CD4-positive, CD25-positive, alpha-beta regulatory T cell (primary cell): ENCODE results near the gene LCK. TPM values are rescaled to one million over a fixed set of nuclear protein-coding genes. Genes with fewer than 3 reads are reported as not detected.

Source experiments
- ATAC-seq, 2 donors: fragments of 150-1000 bp; cut with Tn5 transposase; one replicate each; pipeline ENCODE4 v1.10.0; 2021; ENCODE audit warnings: low read depth in 2 of 2, moderate number of reproducible peaks in 2 of 2, moderate library complexity in 1 of 2
- DNase-seq, 3 donors: peaks; one replicate each; pipeline versions ENCODE4 v3.0.0 to v3.0.0-alpha.2; 2012 to 2022; ENCODE audit warnings: mixed read lengths in 1 of 3
- H3K27ac ChIP-seq: one replicate; pipeline ENCODE4 v1.7.0; 2013; ENCODE audit warnings: mild to moderate bottlenecking, low read length; ENCODE audit not compliant: insufficient read depth, poor library complexity, severe bottlenecking
- H3K27me3 ChIP-seq: one replicate; pipeline ENCODE4 v1.7.0; 2013; ENCODE audit warnings: low read length; ENCODE audit not compliant: control insufficient read depth, insufficient read depth
- H3K36me3 ChIP-seq: one replicate; pipeline ENCODE4 v1.7.0; 2013; ENCODE audit warnings: mild to moderate bottlenecking, low read length, moderate library complexity; ENCODE audit not compliant: control insufficient read depth, insufficient read depth
- H3K4me1 ChIP-seq: 2 replicates; pipeline ENCODE4 v1.7.0; 2013; ENCODE audit warnings: mild to moderate bottlenecking, low read length; ENCODE audit not compliant: insufficient read depth, control insufficient read depth, poor library complexity, severe bottlenecking
- H3K4me3 ChIP-seq: one replicate; pipeline ENCODE4 v1.7.0; 2013; ENCODE audit warnings: low read depth, mild to moderate bottlenecking, low read length, moderate library complexity
- H3K9me3 ChIP-seq, 2 experiments: 1 replicate in 1 of 2; 2 replicates in 1 of 2; pipeline ENCODE4 v1.7.0; 2013; ENCODE audit warnings: low read length in 2 of 2, mild to moderate bottlenecking in 1 of 2, moderate library complexity in 1 of 2; ENCODE audit not compliant: control insufficient read depth in 2 of 2
- H3K27ac Mint-ChIP-seq, 3 donors: one replicate each; pipeline ENCODE4 v1.8.0; 2020 to 2022; ENCODE audit warnings: mild to moderate bottlenecking in 3 of 3, mixed read lengths in 3 of 3, moderate library complexity in 2 of 3
- H3K27me3 Mint-ChIP-seq: one replicate; pipeline ENCODE4 v1.8.0; 2022; ENCODE audit warnings: mild to moderate bottlenecking, mixed read lengths
- H3K36me3 Mint-ChIP-seq: one replicate; pipeline ENCODE4 v1.8.0; 2020; ENCODE audit warnings: mixed read lengths
- H3K4me1 Mint-ChIP-seq, 4 donors: one replicate each; pipeline ENCODE4 v1.8.0; 2020 to 2022; ENCODE audit warnings: mixed read lengths in 4 of 4, mild to moderate bottlenecking in 1 of 4
- H3K4me3 Mint-ChIP-seq, 4 donors: one replicate each; pipeline ENCODE4 v1.8.0; 2020 to 2022; ENCODE audit warnings: mild to moderate bottlenecking in 4 of 4, mixed read lengths in 4 of 4, moderate library complexity in 3 of 4
- H3K9me3 Mint-ChIP-seq, 7 donors: one replicate each; pipeline ENCODE4 v1.8.0; 2020 to 2022; ENCODE audit warnings: mixed read lengths in 7 of 7, mild to moderate bottlenecking in 3 of 7, moderate library complexity in 2 of 7
- polyA plus RNA-seq, 4 donors: library from polyadenylated mRNA; unstranded; fragments of 300-500 nt; fragmentation: Illumina TruSeq; gene quantifications; one replicate each; pipeline ENCODE4 v1.2.3, GENCODE V29; 2021
- total RNA-seq: library from RNA; stranded (reverse); gene quantifications from one replicate; pipeline ENCODE4 v1.2.3, GENCODE V29; 2022

Gene LCK
- total and polyA plus RNA-seq, 5 donors from 2014 or later, result 388 to 1,114 (median 983) TPM

- Histone ChIP-seq H3K9me3 (no peaks in the 10 kb centered on the region), H3K36me3 (no peaks in the 10 kb centered on the region), H3K4me1 (peaks cover 22% of the 10 kb centered on the region), H3K4me3 (peak overlapping the region; percentile 70), H3K27me3 (no peaks in the 10 kb centered on the region), H3K27ac (peak overlapping the region; percentile 51)
- Mint-ChIP-seq H3K36me3 (no peaks in the 10 kb centered on the region), H3K9me3 (no peaks in the 10 kb centered on the region), H3K27ac (peak overlapping the region; percentile 69 to 89 (median 77)), H3K4me1 (peaks cover 0 to 29% (median 11%) of the 10 kb centered on the region in 4 donors), H3K27me3 (no peaks in the 10 kb centered on the region), H3K4me3 (peak overlapping the region; percentile 92 to 96 (median 92))
- peak; percentile 27 to 54 (median 41) for DNase-seq
- ATAC-seq, result peak; percentile 72 to 81
These were observed 9.9 kb upstream of the LCK start for GRCh38 chr1:32241001-32241763.

DNA sequence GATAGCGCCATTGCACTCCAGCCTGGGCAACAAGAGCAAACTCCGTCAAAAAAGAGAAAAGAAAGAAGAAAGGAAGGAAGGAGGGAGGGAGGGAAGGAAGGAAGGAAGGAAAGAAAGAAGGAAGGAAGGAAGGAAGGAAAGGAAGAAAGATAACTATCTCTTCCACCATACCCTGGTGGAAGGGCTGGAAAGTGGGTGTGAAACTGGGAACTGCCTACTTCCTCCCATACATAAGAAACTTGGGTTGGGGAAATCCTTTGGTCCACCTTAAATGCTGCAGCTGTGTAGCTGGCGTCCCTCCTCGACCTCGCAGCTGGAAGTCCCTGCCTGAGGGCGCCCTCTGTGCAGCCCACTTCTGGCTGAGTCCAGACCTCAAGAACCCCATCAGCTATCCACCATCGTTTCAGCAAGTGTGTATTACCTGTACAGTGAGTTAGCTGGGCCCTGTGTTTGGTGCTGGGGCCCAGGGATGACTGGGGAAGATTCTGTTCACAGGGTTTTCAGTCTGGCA is 8.7 kb upstream of the LCK start:
- no peak for ATAC-seq
- Histone ChIP-seq H3K4me3 (no peak overlapping the region), H3K27ac (no peak overlapping the region), H3K4me1 (peaks cover 29% of the 10 kb centered on the region), H3K27me3 (no peaks in the 10 kb centered on the region), H3K36me3 (no peaks in the 10 kb centered on the region), H3K9me3 (no peaks in the 10 kb centered on the region)
- H3K9me3 Mint-ChIP-seq, result no peaks in the 10 kb centered on the region
- H3K36me3 Mint-ChIP-seq, result no peaks in the 10 kb centered on the region
- H3K27me3 Mint-ChIP-seq, result no peaks in the 10 kb centered on the region
- peak overlapping the region in 2 of 4 donors; percentile 92 to 93 for H3K4me3 Mint-ChIP-seq
- H3K27ac Mint-ChIP-seq, result peak overlapping the region in 2 of 3 donors; percentile 64 to 69
- no peak for DNase-seq
- peaks cover 0 to 40% (median 11%) of the 10 kb centered on the region in 4 donors for H3K4me1 Mint-ChIP-seq

- Histone ChIP-seq H3K27me3 (no peaks in the 10 kb centered on the region), H3K4me3 (peak within 1 kb of the TSS; percentile 30), H3K36me3 (no peaks in the 10 kb centered on the region), H3K4me1 (peaks cover 48% of the 10 kb centered on the region), H3K27ac (peak within 1 kb of the TSS; percentile 94), H3K9me3 (no peaks in the 10 kb centered on the region)
- no peak for ATAC-seq
- Mint-ChIP-seq H3K4me3 (peak within 1 kb of the TSS; percentile 77 to 90 (median 84)), H3K36me3 (peaks cover 7% of the 10 kb centered on the region), H3K27me3 (no peaks in the 10 kb centered on the region), H3K4me1 (peaks cover 9 to 61% (median 24%) of the 10 kb centered on the region in 4 donors), H3K27ac (peak within 1 kb of the TSS; percentile 94 to 97 (median 96)), H3K9me3 (peaks cover 0 to 4% (median 0%) of the 10 kb centered on the region in 7 donors)
- DNase-seq, result no peak
These were observed 4.2 kb upstream of the LCK start, which contains the start of gene FAM167B for GRCh38 chr1:32246888-32247273. Gene FAM167B (plus strand): TSS chr1:32247222. CDS start chr1:32247422, 200 bp downstream.

GRCh38 chr1:32247452-32247851 is 3.6 kb upstream of the LCK start:
- H3K4me3 Mint-ChIP-seq, result peak overlapping the region in 2 of 4 donors; percentile 88 to 90
- DNase-seq, result no peak
- Histone ChIP-seq H3K27me3 (no peaks in the 10 kb centered on the region), H3K36me3 (no peaks in the 10 kb centered on the region), H3K4me1 (peaks cover 48% of the 10 kb centered on the region), H3K9me3 (no peaks in the 10 kb centered on the region), H3K27ac (peak overlapping the region; percentile 94), H3K4me3 (no peak overlapping the region)
- peak overlapping the region; percentile 94 to 97 (median 96) for H3K27ac Mint-ChIP-seq
- no peaks in the 10 kb centered on the region for H3K27me3 Mint-ChIP-seq
- ATAC-seq, result no peak
- H3K36me3 Mint-ChIP-seq, result peaks cover 12% of the 10 kb centered on the region
- H3K9me3 Mint-ChIP-seq, result peaks cover 0 to 4% (median 0%) of the 10 kb centered on the region in 7 donors
- H3K4me1 Mint-ChIP-seq, result peaks cover 9 to 57% (median 22%) of the 10 kb centered on the region in 4 donors

DNA sequence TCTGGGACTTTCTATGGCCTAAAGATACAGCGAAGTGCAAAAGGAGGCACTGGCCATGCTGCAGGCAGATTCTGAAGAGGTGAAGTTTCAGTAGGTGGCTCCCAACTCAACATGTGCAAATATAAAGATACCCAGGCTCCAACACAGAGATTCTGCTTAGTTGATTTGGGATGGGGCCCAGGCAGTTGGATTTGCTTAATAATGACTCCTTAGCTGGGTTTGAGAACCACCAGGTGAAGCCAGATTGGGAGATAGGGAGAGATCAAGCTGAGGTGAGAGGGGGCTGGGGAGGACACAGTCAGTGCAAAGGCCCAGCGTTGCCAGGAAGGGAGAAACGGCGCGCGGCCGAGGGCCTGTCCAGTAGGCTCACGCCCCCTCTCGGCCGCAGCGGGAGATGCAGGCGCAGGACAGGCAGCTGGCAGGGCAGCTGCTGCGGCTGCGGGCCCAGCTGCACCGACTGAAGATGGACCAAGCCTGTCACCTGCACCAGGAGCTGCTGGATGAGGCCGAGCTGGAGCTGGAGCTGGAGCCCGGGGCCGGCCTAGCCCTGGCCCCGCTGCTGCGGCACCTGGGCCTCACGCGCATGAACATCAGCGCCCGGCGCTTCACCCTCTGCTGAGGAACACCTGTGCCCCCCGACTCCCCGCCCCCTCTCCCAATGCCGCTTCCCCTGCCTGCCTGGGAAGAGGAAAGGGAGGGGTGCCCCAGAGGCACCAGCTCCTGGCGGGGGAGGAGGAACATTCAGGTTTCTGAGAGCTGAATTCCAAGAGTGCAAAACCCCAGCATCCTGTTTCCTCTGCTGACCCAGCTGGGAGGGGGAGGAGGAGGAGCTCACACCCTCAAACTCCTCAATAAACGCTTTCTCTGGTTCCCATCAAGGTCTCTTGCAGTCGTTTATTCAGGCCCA is 2.8 kb upstream of the LCK start:
- H3K4me3 ChIP-seq, result peak overlapping the region; percentile 44

DNA sequence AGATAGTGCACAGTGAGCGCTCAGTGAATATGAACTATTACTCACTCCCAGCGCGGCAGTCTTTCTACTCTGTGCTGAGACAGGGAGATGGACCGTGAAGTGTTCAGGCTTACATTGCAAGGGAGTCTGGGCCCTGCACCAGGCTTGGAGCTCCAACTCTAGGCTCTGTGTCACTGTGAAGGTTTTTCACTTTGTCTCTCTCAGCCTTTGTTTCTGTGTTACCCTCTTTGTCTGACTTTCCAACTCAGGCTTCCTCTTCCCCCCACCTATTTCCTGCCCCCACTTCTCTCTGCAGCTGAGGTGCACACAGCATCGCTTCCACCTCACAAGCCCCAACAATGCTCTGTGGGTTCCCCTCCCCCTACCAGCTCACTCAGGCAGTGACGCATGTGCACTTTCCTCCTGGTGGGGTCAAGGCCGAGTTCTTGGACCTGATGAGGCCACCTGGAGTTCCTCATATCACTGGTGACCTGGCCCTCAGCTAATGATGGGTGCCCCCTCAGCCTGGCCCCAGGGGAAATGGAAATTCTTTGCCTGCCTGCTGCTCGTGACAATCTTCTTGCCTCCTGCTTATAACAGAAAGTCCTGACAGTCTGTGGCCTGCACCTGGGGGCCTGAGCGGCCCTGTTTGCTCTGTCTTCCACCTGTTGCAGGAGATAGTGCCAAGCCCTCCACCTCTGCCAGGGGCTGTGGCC is 1.1 kb upstream of the LCK start:
- H3K36me3 Mint-ChIP-seq, result peaks cover 24% of the 10 kb centered on the region
- peak overlapping the region; percentile 99 to 100 (median 99) for H3K27ac Mint-ChIP-seq
- H3K9me3 ChIP-seq, result no peaks in the 10 kb centered on the region
- H3K36me3 ChIP-seq, result no peaks in the 10 kb centered on the region
- ATAC-seq, result peak; percentile 81 to 84
- H3K9me3 Mint-ChIP-seq, result peaks cover 0 to 5% (median 0%) of the 10 kb centered on the region in 7 donors
- peak; percentile 75 to 95 (median 89) for DNase-seq
- H3K4me1 Mint-ChIP-seq, result peaks cover 9 to 56% (median 30%) of the 10 kb centered on the region in 4 donors
- peak overlapping the region; percentile 99 for H3K4me3 ChIP-seq
- H3K27me3 Mint-ChIP-seq, result no peaks in the 10 kb centered on the region
- H3K4me1 ChIP-seq, result peaks cover 69% of the 10 kb centered on the region
- peak overlapping the region; percentile 94 for H3K27ac ChIP-seq
- H3K4me3 Mint-ChIP-seq, result peak overlapping the region; percentile 97 to 100 (median 99)
- no peaks in the 10 kb centered on the region for H3K27me3 ChIP-seq

More for the DNA sequence above, 2.8 kb upstream of the LCK start:
- Histone ChIP-seq H3K9me3 (no peaks in the 10 kb centered on the region), H3K27me3 (no peaks in the 10 kb centered on the region), H3K36me3 (no peaks in the 10 kb centered on the region), H3K4me1 (peaks cover 52% of the 10 kb centered on the region), H3K27ac (peak overlapping the region; percentile 94)
- H3K27ac Mint-ChIP-seq, result peak overlapping the region; percentile 92 to 99 (median 99)
- peak overlapping the region; percentile 76 to 100 (median 90) for H3K4me3 Mint-ChIP-seq
- H3K9me3 Mint-ChIP-seq, result peaks cover 0 to 5% (median 0%) of the 10 kb centered on the region in 7 donors
- ATAC-seq (peak; percentile 7 to 9), DNase-seq (peak; percentile 68 to 79 (median 68))
- H3K27me3 Mint-ChIP-seq, result no peaks in the 10 kb centered on the region
- peaks cover 9 to 55% (median 20%) of the 10 kb centered on the region in 4 donors for H3K4me1 Mint-ChIP-seq
- H3K36me3 Mint-ChIP-seq, result peaks cover 18% of the 10 kb centered on the region
